Testis (tissue), 3 donors: Measurements from ENCODE around the gene ACP6. TPM values are rescaled to one million over a fixed set of nuclear protein-coding genes. Genes with fewer than 3 reads are reported as not detected.

Experiments
- DNase-seq: peaks from one replicate; pipeline ENCODE4 v3.0.0-alpha.2; 2019
- H3K27ac ChIP-seq, 2 donors: fragments of 200-600 bp; sonication (generic); one replicate each; pipeline ENCODE4 v1.5.1; 2019
- H3K27me3 ChIP-seq: fragments of 200-600 bp; sonication (generic); one replicate; pipeline ENCODE4 v1.5.1; 2019
- H3K36me3 ChIP-seq: fragments of 200-600 bp; sonication (generic); one replicate; pipeline ENCODE4 v1.5.1; 2017; ENCODE audit warnings: low read depth; ENCODE audit errors: missing control alignments
- H3K4me1 ChIP-seq: fragments of 200-600 bp; sonication (generic); one replicate; pipeline ENCODE4 v1.5.1; 2019
- H3K4me3 ChIP-seq, 2 donors: fragments of 200-600 bp; sonication (generic); one replicate each; pipeline ENCODE4 v1.5.1; 2017 to 2019
- H3K9me3 ChIP-seq: fragments of 200-600 bp; sonication (generic); one replicate; pipeline ENCODE4 v1.5.1; 2017
- CTCF ChIP-seq, 3 experiments: fragments of 450-650 bp in 2 of 3; fragments of 200-600 bp in 1 of 3; sonication (generic) in 1 of 3; IDR thresholded peaks; one replicate each; pipeline ENCODE4 v1.5.1; 2016 to 2019; ENCODE audit warnings: antibody characterized with exemption in 3 of 3, mild to moderate bottlenecking in 2 of 3, moderate library complexity in 1 of 3
- POLR2A ChIP-seq: fragments of 450-650 bp; IDR thresholded peaks from one replicate; pipeline ENCODE4 v1.6.1; 2017; ENCODE audit warnings: antibody characterized with exemption, mild to moderate bottlenecking, moderate library complexity
- WGBS, 2 donors: methylation state at CpG; one replicate each; pipeline ENCODE4 v1.1.5; 2018; 5-methylcytosine and 5-hydroxymethylcytosine counted together
- intact Hi-C: fragments of 100-400 bp; cut with DNase I; formaldehyde crosslinking; loops from one replicate; pipeline ENCODE4 v1.15.1; 2023; ENCODE audit warnings: low total_unique reads
- polyA plus RNA-seq: library from polyadenylated mRNA; stranded (reverse); fragments of 350-450 nt; fragmentation: Illumina TruSeq; extraction: RNeasy Lipid Tissue Mini Kit (QIAGEN cat#74804); gene quantifications from one replicate; pipeline ENCODE4 v1.2.3, GENCODE V29; 2014; ENCODE audit warnings: low read depth, low replicate concordance; ENCODE audit not compliant: insufficient read depth
- total RNA-seq, 2 donors: library from RNA; depleted of rRNA; stranded (reverse); fragments of >200 nt; gene quantifications; one replicate each; pipeline ENCODE4 v1.2.3, GENCODE V29; 2016

Gene ACP6
- total and polyA plus RNA-seq, 3 donors from 2014 or later, result 12.0 to 25.4 (median 21.6) TPM

- H3K27ac ChIP-seq, result no peak overlapping the region
- intact Hi-C loops, result no loop called here
- DNase-seq, result no peak
- no peak overlapping the region for H3K4me3 ChIP-seq
- no peaks in the 10 kb centered on the region for H3K27me3 ChIP-seq
- no peaks in the 10 kb centered on the region for H3K36me3 ChIP-seq
- TF ChIP-seq CTCF (IDR thresholded peaks at IDR 0.05) (no peak), POLR2A (no peak)
- 80 to 92% methylated on average over 1 of the region's 1 CpG for WGBS, 2 donors
- H3K9me3 ChIP-seq, result no peaks in the 10 kb centered on the region
- H3K4me1 ChIP-seq, result no peaks in the 10 kb centered on the region
Observed at GRCh38 chr1:147635342-147635741, 35.0 kb downstream of the ACP6 start.

- Histone ChIP-seq H3K9me3 (no peaks in the 10 kb centered on the region), H3K36me3 (no peaks in the 10 kb centered on the region), H3K4me3 (no peak overlapping the region), H3K27me3 (no peaks in the 10 kb centered on the region), H3K4me1 (no peaks in the 10 kb centered on the region), H3K27ac (no peak overlapping the region)
- no peak for TF ChIP-seq POLR2A
- TF ChIP-seq CTCF (IDR thresholded peaks at IDR 0.05), result no peak
- no peak for DNase-seq
- intact Hi-C loops, result no loop called here
Observed at GRCh38 chr1:147634645-147635044, 35.7 kb downstream of the ACP6 start.

GRCh38 chr1:147633759-147634158 is 36.6 kb downstream of the ACP6 start:
- intact Hi-C loops, result no loop called here
- WGBS, 2 donors, result 93 to 94% methylated on average over 1 of the region's 1 CpG

DNA sequence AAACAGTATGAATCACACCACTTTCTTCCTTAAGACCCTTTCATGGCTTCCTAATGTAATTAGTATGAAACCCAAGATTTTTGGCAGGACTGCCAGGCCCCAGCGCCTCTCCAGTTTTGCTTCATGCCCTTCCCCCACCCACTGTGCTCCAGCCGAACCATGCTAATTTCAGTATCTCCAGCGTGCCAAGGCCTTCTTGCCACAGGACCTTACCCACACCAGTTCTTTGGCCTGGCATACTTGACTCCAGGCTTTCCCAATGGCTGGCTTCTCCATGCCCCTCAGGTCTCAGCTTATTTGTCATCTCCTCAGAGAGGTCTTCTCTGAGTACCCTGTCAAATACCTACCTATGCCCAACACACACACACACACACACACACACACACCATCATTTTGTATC is 38.5 kb downstream of the ACP6 start:
- H3K4me3 ChIP-seq, result no peak overlapping the region
- intact Hi-C loops, result no loop called here
- TF ChIP-seq POLR2A (no peak), CTCF (IDR thresholded peaks at IDR 0.05) (no peak)

More at GRCh38 chr1:147633759-147634158, 36.6 kb downstream of the ACP6 start:
- Histone ChIP-seq H3K4me3 (no peak overlapping the region), H3K36me3 (no peaks in the 10 kb centered on the region), H3K9me3 (no peaks in the 10 kb centered on the region), H3K4me1 (no peaks in the 10 kb centered on the region), H3K27me3 (no peaks in the 10 kb centered on the region), H3K27ac (no peak overlapping the region)
- no peak for DNase-seq
- TF ChIP-seq CTCF (IDR thresholded peaks at IDR 0.05), result no peak

DNA sequence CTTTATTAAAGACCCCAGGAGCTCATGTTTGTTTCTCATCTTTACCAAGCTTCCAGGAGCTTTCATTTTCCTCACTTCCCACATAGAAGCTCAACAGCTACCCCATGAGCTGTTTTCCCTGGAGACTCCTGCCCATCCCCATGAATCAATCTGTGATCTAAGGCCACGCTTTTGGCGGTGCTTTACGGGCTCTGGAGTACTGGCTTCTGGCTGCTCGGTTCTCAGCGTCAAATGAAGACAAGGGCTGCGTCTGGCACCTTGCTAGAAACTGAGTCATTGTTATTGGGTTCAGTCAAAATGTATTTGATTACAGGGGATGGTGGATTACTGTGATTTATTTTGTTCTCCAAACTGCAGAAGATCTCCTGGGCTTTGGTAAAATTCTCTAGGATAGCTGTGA is 39.9 kb downstream of the ACP6 start:
- no peak overlapping the region for H3K27ac ChIP-seq
- H3K27me3 ChIP-seq, result no peaks in the 10 kb centered on the region
- H3K4me3 ChIP-seq, result no peak overlapping the region
- 75 to 76% methylated on average over 6 of the region's 6 CpGs for WGBS, 2 donors
- no peak for DNase-seq
- H3K9me3 ChIP-seq, result no peaks in the 10 kb centered on the region
- no peaks in the 10 kb centered on the region for H3K4me1 ChIP-seq
- TF ChIP-seq CTCF (IDR thresholded peaks at IDR 0.05) (no peak), POLR2A (no peak)
- intact Hi-C loops, result no loop called here
- no peaks in the 10 kb centered on the region for H3K36me3 ChIP-seq

More for the DNA sequence above, 38.5 kb downstream of the ACP6 start:
- Histone ChIP-seq H3K36me3 (no peaks in the 10 kb centered on the region), H3K4me1 (no peaks in the 10 kb centered on the region), H3K27ac (no peak overlapping the region), H3K9me3 (no peaks in the 10 kb centered on the region), H3K27me3 (no peaks in the 10 kb centered on the region)
- 90 to 96% methylated on average over 3 of the region's 3 CpGs for WGBS, 2 donors
- DNase-seq, result no peak
